SK-N-SH (cell line): Measurements from ENCODE around the gene TCF12. TPM values are rescaled to one million over a fixed set of nuclear protein-coding genes. Genes with fewer than 3 reads are reported as not detected.
A peak's percentile ranks its signal among the peaks of the same experiment; 100 is the strongest.

Experiments used
- CTCF ChIA-PET: fragments of 300-600, 350-600 bp; formaldehyde crosslinking; extraction: SDS; loops from one replicate; lab custom pipeline; 2021; lab: Yijun Ruan, JAX
- POLR2A ChIA-PET: fragments of 350-600 bp; sonication (Branson Sonifier 250); formaldehyde crosslinking; extraction: SDS; loops from one replicate; lab custom pipeline; 2020; ENCODE audit warnings: antibody characterized with exemption, inconsistent platforms; lab: Yijun Ruan, JAX
- DNase-seq: peaks from one replicate; pipeline ENCODE4 v3.0.0; 2012
- H2AFZ ChIP-seq: fragments of 200-600 bp; sonication (generic); 2 replicates; pipeline ENCODE4 v1.8.1; 2016; ENCODE audit warnings: antibody characterized with exemption, mild to moderate bottlenecking, low read depth
- H3F3A ChIP-seq: fragments of 200-600 bp; sonication (generic); replicated peaks from 2 replicates; pipeline ENCODE3; 2016; ENCODE audit warnings: antibody characterized with exemption, mild to moderate bottlenecking; ENCODE audit not compliant: insufficient read depth
- H3K27ac ChIP-seq, 2 experiments: fragments of 200-500 bp in 1 of 2; fragments of 200-600 bp in 1 of 2; sonication (Bioruptor generic) in 1 of 2; sonication (generic), shearing (Covaris generic) in 1 of 2; 2 replicates each; pipeline versions ENCODE4 v1.5.1 to v1.6.1; 2014 to 2016; ENCODE audit warnings: low read depth in 2 of 2, inconsistent platforms in 1 of 2, low read length in 1 of 2, mild to moderate bottlenecking in 1 of 2, mixed read lengths in 1 of 2
- H3K27me3 ChIP-seq: fragments of 200-600 bp; sonication (generic), shearing (Covaris generic); 2 replicates; pipeline ENCODE4 v1.6.1; 2016; ENCODE audit warnings: mixed run types; ENCODE audit not compliant: insufficient read depth
- H3K36me3 ChIP-seq, 2 experiments: fragments of 200-500 bp in 1 of 2; fragments of 200-600 bp in 1 of 2; sonication (Bioruptor generic) in 1 of 2; sonication (generic) in 1 of 2; replicated peaks in 1 of 2; 2 replicates each; pipeline versions ENCODE3 to v1.5.1; 2014 to 2016; ENCODE audit warnings: low read length in 1 of 2, mild to moderate bottlenecking in 1 of 2; ENCODE audit not compliant: insufficient read depth in 2 of 2, control insufficient read depth in 1 of 2
- H3K4me1 ChIP-seq, 2 experiments: fragments of 200-500 bp in 1 of 2; fragments of 200-600 bp in 1 of 2; sonication (Bioruptor generic) in 1 of 2; sonication (generic), shearing (Covaris generic) in 1 of 2; 2 replicates each; pipeline versions ENCODE4 v1.5.1 to v1.6.1; 2014 to 2016; ENCODE audit warnings: low read depth in 1 of 2, low read length in 1 of 2, mixed run types in 1 of 2; ENCODE audit not compliant: insufficient read depth in 2 of 2, control insufficient read depth in 1 of 2
- H3K4me2 ChIP-seq: fragments of 200-600 bp; sonication (generic), shearing (Covaris generic); 2 replicates; pipeline ENCODE4 v1.6.1; 2017; ENCODE audit warnings: mixed run types
- H3K4me3 ChIP-seq, 2 experiments: fragments of 200-500 bp in 1 of 2; fragments of 200-600 bp in 1 of 2; sonication (Bioruptor generic) in 1 of 2; sonication (generic), shearing (Covaris generic) in 1 of 2; 2 replicates each; pipeline versions ENCODE4 v1.5.1 to v1.8.1; 2014 to 2016; ENCODE audit warnings: low read depth in 2 of 2, inconsistent platforms in 1 of 2, low read length in 1 of 2, mild to moderate bottlenecking in 1 of 2, mixed read lengths in 1 of 2, moderate library complexity in 1 of 2
- H3K79me2 ChIP-seq: fragments of 200-600 bp; sonication (generic); 2 replicates; pipeline ENCODE4 v1.8.1; 2017; ENCODE audit warnings: mild to moderate bottlenecking; ENCODE audit not compliant: insufficient read depth
- H3K9ac ChIP-seq: fragments of 200-600 bp; sonication (generic); 2 replicates; pipeline ENCODE4 v1.6.1; 2017; ENCODE audit warnings: mixed run types
- H3K9me2 ChIP-seq: fragments of 200-600 bp; sonication (generic); 2 replicates; pipeline ENCODE4 v1.6.1; 2017; ENCODE audit warnings: mixed run types
- H3K9me3 ChIP-seq: fragments of 200-600 bp; sonication (generic); 2 replicates; pipeline ENCODE4 v1.6.1; 2017; ENCODE audit warnings: mixed run types, mild to moderate bottlenecking, moderate library complexity
- H4K20me1 ChIP-seq: fragments of 200-600 bp; sonication (generic); 2 replicates; pipeline ENCODE4 v1.6.1; 2017; ENCODE audit warnings: mild to moderate bottlenecking, mixed run types; ENCODE audit not compliant: insufficient read depth
- FOXJ3 ChIP-seq: sonication (generic); formaldehyde crosslinking; IDR thresholded peaks from 2 replicates; pipeline ENCODE4 v1.5.1; 2020; ENCODE audit warnings: mild to moderate bottlenecking, missing genetic modification reagents
- MEF2A ChIP-seq: IDR thresholded peaks from 2 replicates; pipeline ENCODE4 v1.4.0; 2012; ENCODE audit warnings: low read depth, borderline replicate concordance
- POLR2AphosphoS5 ChIP-seq: IDR thresholded peaks from 2 replicates; pipeline ENCODE4 v1.6.1; 2012; ENCODE audit warnings: low read depth, low read length
- TEAD4 ChIP-seq: IDR thresholded peaks from 2 replicates; pipeline ENCODE4 v1.4.0; 2012; ENCODE audit warnings: mild to moderate bottlenecking, borderline replicate concordance; ENCODE audit not compliant: insufficient read depth
- WGBS: methylation state at CpG from one replicate; pipeline ENCODE4 v1.1.6; 2017; ENCODE audit warnings: low lambda C conversion rate; 5-methylcytosine and 5-hydroxymethylcytosine counted together
- polyA plus RNA-seq, 3 experiments: library from polyadenylated mRNA; depleted of rRNA; stranded (reverse); fragments of >200 nt; gene quantifications; 2 replicates each; pipeline ENCODE4 v1.2.3, GENCODE V29; 2012
- TF ChIP-seq, protein P1 (sequence below): IDR thresholded peaks from 2 replicates; pipeline ENCODE4 v1.4.0; 2012; ENCODE audit warnings: low read depth, borderline replicate concordance
- TF ChIP-seq, protein P2 (sequence below): fragments of 150-350 bp; IDR thresholded peaks from 2 replicates; pipeline ENCODE4 v1.6.1; 2017; ENCODE audit warnings: antibody characterized with exemption, low read length, low read depth, borderline replicate concordance
- TF ChIP-seq, protein P3 (sequence below): IDR thresholded peaks from 2 replicates; pipeline ENCODE4 v1.4.0; 2012; ENCODE audit warnings: low read depth, borderline replicate concordance
- TF ChIP-seq, protein P4 (sequence below): IDR thresholded peaks from 2 replicates; pipeline ENCODE4 v1.6.1; 2012; ENCODE audit warnings: mild to moderate bottlenecking, low read depth, low read length, moderate library complexity

The TCF12 gene
- polyA plus RNA-seq, 1 of the 3 experiments (the other 2 are of a cell fraction) = 49.6 TPM

DNA sequence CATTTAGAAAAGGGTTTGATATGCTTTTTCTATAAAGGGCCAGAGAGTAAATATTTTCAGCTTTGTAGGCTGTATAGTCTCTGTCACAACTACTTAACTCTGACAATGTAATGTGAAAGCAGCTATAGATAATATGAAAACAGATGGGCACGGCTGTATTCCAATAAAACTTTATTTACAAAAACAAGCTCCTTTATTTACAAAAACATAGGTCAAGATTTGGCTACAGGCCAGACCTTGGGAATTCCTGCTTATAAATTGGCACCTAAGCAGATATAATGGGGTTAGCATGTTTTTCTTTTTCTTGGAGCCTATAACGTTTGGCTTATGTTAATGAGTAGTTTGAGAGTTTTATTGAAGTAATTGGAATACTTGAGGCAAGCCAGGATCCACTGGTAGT is 338.5 kb downstream of the TCF12 start (continued):
- TF ChIP-seq, protein P1, sequence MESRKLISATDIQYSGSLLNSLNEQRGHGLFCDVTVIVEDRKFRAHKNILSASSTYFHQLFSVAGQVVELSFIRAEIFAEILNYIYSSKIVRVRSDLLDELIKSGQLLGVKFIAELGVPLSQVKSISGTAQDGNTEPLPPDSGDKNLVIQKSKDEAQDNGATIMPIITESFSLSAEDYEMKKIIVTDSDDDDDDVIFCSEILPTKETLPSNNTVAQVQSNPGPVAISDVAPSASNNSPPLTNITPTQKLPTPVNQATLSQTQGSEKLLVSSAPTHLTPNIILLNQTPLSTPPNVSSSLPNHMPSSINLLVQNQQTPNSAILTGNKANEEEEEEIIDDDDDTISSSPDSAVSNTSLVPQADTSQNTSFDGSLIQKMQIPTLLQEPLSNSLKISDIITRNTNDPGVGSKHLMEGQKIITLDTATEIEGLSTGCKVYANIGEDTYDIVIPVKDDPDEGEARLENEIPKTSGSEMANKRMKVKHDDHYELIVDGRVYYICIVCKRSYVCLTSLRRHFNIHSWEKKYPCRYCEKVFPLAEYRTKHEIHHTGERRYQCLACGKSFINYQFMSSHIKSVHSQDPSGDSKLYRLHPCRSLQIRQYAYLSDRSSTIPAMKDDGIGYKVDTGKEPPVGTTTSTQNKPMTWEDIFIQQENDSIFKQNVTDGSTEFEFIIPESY = no peak
- TF ChIP-seq, protein P2, sequence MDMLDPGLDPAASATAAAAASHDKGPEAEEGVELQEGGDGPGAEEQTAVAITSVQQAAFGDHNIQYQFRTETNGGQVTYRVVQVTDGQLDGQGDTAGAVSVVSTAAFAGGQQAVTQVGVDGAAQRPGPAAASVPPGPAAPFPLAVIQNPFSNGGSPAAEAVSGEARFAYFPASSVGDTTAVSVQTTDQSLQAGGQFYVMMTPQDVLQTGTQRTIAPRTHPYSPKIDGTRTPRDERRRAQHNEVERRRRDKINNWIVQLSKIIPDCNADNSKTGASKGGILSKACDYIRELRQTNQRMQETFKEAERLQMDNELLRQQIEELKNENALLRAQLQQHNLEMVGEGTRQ = no peak
- TF ChIP-seq, all 33 proteins: peak for 0

DNA sequence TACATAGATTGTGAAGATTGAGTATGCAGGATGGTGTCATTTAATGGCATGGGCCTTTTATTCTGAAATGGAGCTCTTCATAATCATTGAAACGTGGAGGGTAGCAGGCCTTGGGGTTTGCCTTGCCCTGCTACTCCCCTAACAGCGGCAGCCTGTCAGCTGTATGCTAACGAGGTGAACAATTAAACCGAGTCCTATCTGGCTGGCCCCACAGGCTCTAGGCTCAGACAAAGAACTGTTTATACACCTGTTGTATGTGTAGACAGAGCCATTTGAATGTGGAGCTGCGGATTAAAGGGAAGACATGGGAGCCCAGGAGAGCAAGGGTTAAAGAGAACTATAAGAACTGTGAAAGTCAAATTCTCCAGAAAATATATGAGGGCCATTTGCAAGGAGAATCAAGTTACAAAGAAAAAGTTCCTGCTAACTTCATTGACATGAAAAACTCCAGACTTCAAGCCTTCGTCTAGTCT is 341.2 kb downstream of the TCF12 start:
- 49% methylated on average over 6 of the region's 6 CpGs for WGBS

More for the DNA sequence above, 341.2 kb downstream of the TCF12 start:
- H3K4me3 ChIP-seq = no peak overlapping the region
- POLR2A ChIA-PET = no interaction called here
- peaks cover 51 to 70% of the 10 kb centered on the region in 2 experiments for H3K36me3 ChIP-seq
- H3F3A ChIP-seq = peaks cover 14% of the 10 kb centered on the region
- H2AFZ ChIP-seq = no peak overlapping the region
- H3K27me3 ChIP-seq = no peaks in the 10 kb centered on the region
- H3K27ac ChIP-seq = peak overlapping the region; percentile 33 to 67; a peak in 3 of 4 replicates
- H3K9me3 ChIP-seq = no peaks in the 10 kb centered on the region
- peaks cover 17% of the 10 kb centered on the region for H3K79me2 ChIP-seq
- no peaks in the 10 kb centered on the region for H4K20me1 ChIP-seq
- H3K9ac ChIP-seq = no peak overlapping the region
- peaks cover 9 to 22% of the 10 kb centered on the region in 2 experiments for H3K4me1 ChIP-seq
- TF ChIP-seq, protein P1 = no peak
- TF ChIP-seq, protein P3, sequence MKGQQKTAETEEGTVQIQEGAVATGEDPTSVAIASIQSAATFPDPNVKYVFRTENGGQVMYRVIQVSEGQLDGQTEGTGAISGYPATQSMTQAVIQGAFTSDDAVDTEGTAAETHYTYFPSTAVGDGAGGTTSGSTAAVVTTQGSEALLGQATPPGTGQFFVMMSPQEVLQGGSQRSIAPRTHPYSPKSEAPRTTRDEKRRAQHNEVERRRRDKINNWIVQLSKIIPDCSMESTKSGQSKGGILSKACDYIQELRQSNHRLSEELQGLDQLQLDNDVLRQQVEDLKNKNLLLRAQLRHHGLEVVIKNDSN = no peak
- no peak for TF ChIP-seq POLR2AphosphoS5
- TF ChIP-seq MEF2A = no peak
- TF ChIP-seq TEAD4 = no peak
- TF ChIP-seq, protein P4, sequence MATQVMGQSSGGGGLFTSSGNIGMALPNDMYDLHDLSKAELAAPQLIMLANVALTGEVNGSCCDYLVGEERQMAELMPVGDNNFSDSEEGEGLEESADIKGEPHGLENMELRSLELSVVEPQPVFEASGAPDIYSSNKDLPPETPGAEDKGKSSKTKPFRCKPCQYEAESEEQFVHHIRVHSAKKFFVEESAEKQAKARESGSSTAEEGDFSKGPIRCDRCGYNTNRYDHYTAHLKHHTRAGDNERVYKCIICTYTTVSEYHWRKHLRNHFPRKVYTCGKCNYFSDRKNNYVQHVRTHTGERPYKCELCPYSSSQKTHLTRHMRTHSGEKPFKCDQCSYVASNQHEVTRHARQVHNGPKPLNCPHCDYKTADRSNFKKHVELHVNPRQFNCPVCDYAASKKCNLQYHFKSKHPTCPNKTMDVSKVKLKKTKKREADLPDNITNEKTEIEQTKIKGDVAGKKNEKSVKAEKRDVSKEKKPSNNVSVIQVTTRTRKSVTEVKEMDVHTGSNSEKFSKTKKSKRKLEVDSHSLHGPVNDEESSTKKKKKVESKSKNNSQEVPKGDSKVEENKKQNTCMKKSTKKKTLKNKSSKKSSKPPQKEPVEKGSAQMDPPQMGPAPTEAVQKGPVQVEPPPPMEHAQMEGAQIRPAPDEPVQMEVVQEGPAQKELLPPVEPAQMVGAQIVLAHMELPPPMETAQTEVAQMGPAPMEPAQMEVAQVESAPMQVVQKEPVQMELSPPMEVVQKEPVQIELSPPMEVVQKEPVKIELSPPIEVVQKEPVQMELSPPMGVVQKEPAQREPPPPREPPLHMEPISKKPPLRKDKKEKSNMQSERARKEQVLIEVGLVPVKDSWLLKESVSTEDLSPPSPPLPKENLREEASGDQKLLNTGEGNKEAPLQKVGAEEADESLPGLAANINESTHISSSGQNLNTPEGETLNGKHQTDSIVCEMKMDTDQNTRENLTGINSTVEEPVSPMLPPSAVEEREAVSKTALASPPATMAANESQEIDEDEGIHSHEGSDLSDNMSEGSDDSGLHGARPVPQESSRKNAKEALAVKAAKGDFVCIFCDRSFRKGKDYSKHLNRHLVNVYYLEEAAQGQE = no peak
- TF ChIP-seq FOXJ3 = no peak
- peak; percentile 12 for DNase-seq
- H3K4me2 ChIP-seq = no peak overlapping the region
- no peaks in the 10 kb centered on the region for H3K9me2 ChIP-seq
- CTCF ChIA-PET = interaction anchor here (1.5 to 2.9 kb wide), 2 partner anchors 9 to 47 kb away, joined by 3 to 15 read pairs; no protein-coding TSS in a partner anchor
